Testis (tissue), 5 donors: ENCODE results near the gene ROBO1. TPM values are rescaled to one million over a fixed set of nuclear protein-coding genes. Genes with fewer than 3 reads are reported as not detected.

Source experiments
- DNase-seq: peaks from one replicate; pipeline ENCODE4 v3.0.0-alpha.2; 2019
- H3K27ac ChIP-seq, 2 donors: fragments of 200-600 bp; sonication (generic); one replicate each; pipeline ENCODE4 v1.5.1; 2019
- H3K27me3 ChIP-seq: fragments of 200-600 bp; sonication (generic); one replicate; pipeline ENCODE4 v1.5.1; 2019
- H3K36me3 ChIP-seq: fragments of 200-600 bp; sonication (generic); one replicate; pipeline ENCODE4 v1.5.1; 2017; ENCODE audit warnings: low read depth; ENCODE audit errors: missing control alignments
- H3K4me1 ChIP-seq: fragments of 200-600 bp; sonication (generic); one replicate; pipeline ENCODE4 v1.5.1; 2019
- H3K4me3 ChIP-seq, 2 donors: fragments of 200-600 bp; sonication (generic); one replicate each; pipeline ENCODE4 v1.5.1; 2017 to 2019
- H3K9me3 ChIP-seq: fragments of 200-600 bp; sonication (generic); one replicate; pipeline ENCODE4 v1.5.1; 2017
- POLR2A ChIP-seq: fragments of 450-650 bp; IDR thresholded peaks from one replicate; pipeline ENCODE4 v1.6.1; 2017; ENCODE audit warnings: antibody characterized with exemption, mild to moderate bottlenecking, moderate library complexity
- WGBS, 2 donors: methylation state at CpG; one replicate each; pipeline ENCODE4 v1.1.5; 2018; 5-methylcytosine and 5-hydroxymethylcytosine counted together
- intact Hi-C: fragments of 100-400 bp; cut with DNase I; formaldehyde crosslinking; loops from one replicate; pipeline ENCODE4 v1.15.1; 2023; ENCODE audit warnings: low total_unique reads
- long read RNA-seq, 2 donors: transcript quantifications; one replicate each; lab custom pipeline, GENCODE V29; 2026
- polyA plus RNA-seq: library from polyadenylated mRNA; stranded (reverse); fragments of 350-450 nt; fragmentation: Illumina TruSeq; extraction: RNeasy Lipid Tissue Mini Kit (QIAGEN cat#74804); gene quantifications from one replicate; pipeline ENCODE4 v1.2.3, GENCODE V29; 2014; ENCODE audit warnings: low read depth, low replicate concordance; ENCODE audit not compliant: insufficient read depth
- total RNA-seq, 2 donors: library from RNA; depleted of rRNA; stranded (reverse); fragments of >200 nt; gene quantifications; one replicate each; pipeline ENCODE4 v1.2.3, GENCODE V29; 2016
- TF ChIP-seq, protein P1 (sequence below), 3 experiments: fragments of 450-650 bp in 2 of 3; fragments of 200-600 bp in 1 of 3; sonication (generic) in 1 of 3; IDR thresholded peaks; one replicate each; pipeline ENCODE4 v1.5.1; 2016 to 2019; ENCODE audit warnings: antibody characterized with exemption in 3 of 3, mild to moderate bottlenecking in 2 of 3, moderate library complexity in 1 of 3

The ROBO1 gene
- total RNA-seq (10 to 100 TPM; 39.4 to 45.1 TPM), polyA plus RNA-seq (42.6 TPM)
- long read RNA-seq, donor 1, partial matches to known transcripts: 7 of 8 reads
- long read RNA-seq, donor 1, other reads (novel, unspliced or antisense): 0 of 8 reads
- long read RNA-seq, donor 2, partial matches to known transcripts: 7 of 7 reads
- long read RNA-seq, donor 2, other reads (novel, unspliced or antisense): 0 of 7 reads

DNA sequence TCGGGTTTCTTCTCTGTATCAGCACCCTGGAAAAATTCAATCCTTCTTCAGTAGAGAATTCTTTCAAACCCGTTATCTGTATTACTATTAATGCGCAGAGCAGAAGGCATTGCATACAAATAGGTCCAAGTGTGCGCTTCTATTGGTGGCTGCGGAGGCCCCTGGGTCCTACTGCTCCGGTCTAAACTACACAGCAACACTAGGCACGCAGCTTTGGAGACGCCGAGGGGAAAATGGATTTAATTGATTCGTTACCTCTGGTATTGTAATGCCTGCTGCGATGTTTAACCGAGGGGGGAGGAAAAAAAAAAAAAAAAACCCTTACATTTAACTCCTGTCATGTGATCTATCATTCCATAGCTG, at the start of gene ROBO1:
Gene ROBO1, minus strand, starts transcription at position 94 of the 363 bp plus-strand sequence.
- TF ChIP-seq POLR2A: no peak
- TF ChIP-seq, protein P1, sequence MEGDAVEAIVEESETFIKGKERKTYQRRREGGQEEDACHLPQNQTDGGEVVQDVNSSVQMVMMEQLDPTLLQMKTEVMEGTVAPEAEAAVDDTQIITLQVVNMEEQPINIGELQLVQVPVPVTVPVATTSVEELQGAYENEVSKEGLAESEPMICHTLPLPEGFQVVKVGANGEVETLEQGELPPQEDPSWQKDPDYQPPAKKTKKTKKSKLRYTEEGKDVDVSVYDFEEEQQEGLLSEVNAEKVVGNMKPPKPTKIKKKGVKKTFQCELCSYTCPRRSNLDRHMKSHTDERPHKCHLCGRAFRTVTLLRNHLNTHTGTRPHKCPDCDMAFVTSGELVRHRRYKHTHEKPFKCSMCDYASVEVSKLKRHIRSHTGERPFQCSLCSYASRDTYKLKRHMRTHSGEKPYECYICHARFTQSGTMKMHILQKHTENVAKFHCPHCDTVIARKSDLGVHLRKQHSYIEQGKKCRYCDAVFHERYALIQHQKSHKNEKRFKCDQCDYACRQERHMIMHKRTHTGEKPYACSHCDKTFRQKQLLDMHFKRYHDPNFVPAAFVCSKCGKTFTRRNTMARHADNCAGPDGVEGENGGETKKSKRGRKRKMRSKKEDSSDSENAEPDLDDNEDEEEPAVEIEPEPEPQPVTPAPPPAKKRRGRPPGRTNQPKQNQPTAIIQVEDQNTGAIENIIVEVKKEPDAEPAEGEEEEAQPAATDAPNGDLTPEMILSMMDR (IDR thresholded peaks at IDR 0.05): no peak
- Histone ChIP-seq H3K4me1 (no peaks in the 10 kb centered on the region), H3K36me3 (no peaks in the 10 kb centered on the region), H3K9me3 (no peaks in the 10 kb centered on the region), H3K4me3 (peak within 1 kb of the TSS in 1 of 2 donors; percentile 47), H3K27me3 (no peaks in the 10 kb centered on the region), H3K27ac (no peak within 1 kb of the TSS)
- intact Hi-C loops: no loop called here
- WGBS, 2 donors: 2 to 3% methylated on average over 12 of the region's 12 CpGs
- peak; percentile 32 for DNase-seq

DNA sequence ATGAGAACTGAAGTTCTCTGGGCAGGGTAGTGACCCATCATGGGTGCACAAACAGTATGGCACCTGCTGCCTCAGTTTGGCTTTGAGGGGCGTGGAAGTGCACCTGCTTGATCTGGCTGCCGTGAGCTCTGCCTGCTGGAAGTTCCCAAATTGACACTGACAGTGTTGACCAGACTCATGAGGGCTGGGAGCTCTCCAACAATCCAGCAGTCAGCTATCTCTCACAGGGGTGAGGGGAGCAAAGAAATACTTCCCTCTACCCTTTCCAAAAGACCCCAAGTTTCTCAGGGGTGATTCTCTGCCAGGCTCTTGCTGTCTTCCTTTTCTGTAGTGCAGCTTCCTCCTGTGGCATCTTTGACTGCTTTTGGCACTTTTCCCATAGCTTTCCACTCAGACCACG, 49.4 kb upstream of the ROBO1 start:
- Histone ChIP-seq H3K27ac (no peak overlapping the region), H3K27me3 (no peaks in the 10 kb centered on the region), H3K9me3 (no peaks in the 10 kb centered on the region), H3K4me1 (no peaks in the 10 kb centered on the region), H3K4me3 (no peak overlapping the region), H3K36me3 (no peaks in the 10 kb centered on the region)
- 67 to 77% methylated on average over 1 to 3 of the region's 3 CpGs for WGBS, 2 donors
- no peak for DNase-seq
- intact Hi-C loops: no loop called here
- no peak for TF ChIP-seq POLR2A
- TF ChIP-seq, protein P1 (IDR thresholded peaks at IDR 0.05): no peak

DNA sequence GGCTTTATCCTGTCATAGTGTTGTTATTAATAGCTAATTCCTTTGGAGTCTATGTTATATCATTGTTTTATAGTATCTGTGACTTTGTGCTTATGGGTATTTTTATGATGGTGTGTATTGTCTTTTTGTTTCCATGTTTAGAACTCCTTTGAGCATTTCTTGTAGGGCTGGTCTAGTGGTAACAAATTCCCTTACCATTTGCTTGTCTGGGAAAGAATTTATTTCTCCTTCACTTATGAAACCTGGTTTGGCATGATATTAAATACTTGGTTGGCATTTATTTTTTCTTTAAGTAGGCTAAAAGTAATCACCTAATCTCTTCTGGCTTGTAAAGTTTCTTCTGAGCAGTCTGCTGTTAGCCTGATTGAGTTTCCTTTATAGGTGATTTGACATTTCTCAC, 47.7 kb upstream of the ROBO1 start:
- no peak for TF ChIP-seq POLR2A
- TF ChIP-seq, protein P1 (IDR thresholded peaks at IDR 0.05): no peak
- intact Hi-C loops: no loop called here

DNA sequence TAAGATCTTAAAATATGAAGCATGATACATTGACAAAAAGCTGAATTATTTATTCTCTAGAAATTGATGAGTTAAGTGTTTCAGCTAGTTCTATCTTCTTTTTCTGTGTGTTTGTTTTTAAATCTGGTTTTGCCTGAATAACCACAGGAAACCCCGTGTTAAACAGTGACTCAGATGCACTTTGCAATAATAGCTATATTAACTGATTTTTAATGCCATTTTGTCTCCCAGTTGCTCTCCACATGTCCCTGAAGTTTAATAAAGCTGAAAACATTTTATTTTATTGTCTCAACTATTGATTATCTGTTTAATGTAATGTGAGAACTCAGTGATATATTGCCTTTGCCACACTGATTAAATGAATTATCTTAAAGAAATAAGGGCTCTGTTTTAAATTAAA, 42.8 kb upstream of the ROBO1 start:
- WGBS, 2 donors: 66 to 83% methylated on average over 1 of the region's 1 CpG
- Histone ChIP-seq H3K9me3 (no peaks in the 10 kb centered on the region), H3K36me3 (no peaks in the 10 kb centered on the region), H3K27ac (no peak overlapping the region), H3K27me3 (no peaks in the 10 kb centered on the region), H3K4me1 (no peaks in the 10 kb centered on the region), H3K4me3 (no peak overlapping the region)
- no peak for DNase-seq
- intact Hi-C loops: no loop called here
- TF ChIP-seq POLR2A: no peak
- TF ChIP-seq, protein P1 (IDR thresholded peaks at IDR 0.05): no peak

More for the DNA sequence above, 47.7 kb upstream of the ROBO1 start:
- Histone ChIP-seq H3K4me3 (no peak overlapping the region), H3K27ac (no peak overlapping the region), H3K4me1 (no peaks in the 10 kb centered on the region), H3K36me3 (no peaks in the 10 kb centered on the region), H3K27me3 (no peaks in the 10 kb centered on the region), H3K9me3 (no peaks in the 10 kb centered on the region)
- DNase-seq: no peak

DNA sequence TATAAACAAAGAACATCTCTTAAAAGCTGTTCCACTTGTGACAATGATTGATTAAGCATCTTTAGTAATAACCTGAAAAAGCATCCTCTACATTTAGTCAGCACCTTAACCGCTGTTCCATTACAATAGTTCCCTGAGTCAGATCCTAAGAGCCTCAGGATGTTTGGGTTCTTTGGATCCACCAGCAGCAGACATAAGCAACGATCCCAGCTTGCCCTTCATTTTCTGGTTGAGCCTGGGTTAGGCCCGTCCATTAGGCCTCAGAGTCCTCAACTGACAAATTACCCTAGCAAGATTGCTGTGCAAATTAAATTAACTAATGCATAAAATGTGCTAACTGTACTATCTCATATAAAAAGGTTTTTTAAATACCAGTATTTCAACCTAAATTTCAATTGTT, 42.3 kb upstream of the ROBO1 start:
- intact Hi-C loops: no loop called here
- H3K27me3 ChIP-seq: no peaks in the 10 kb centered on the region
- DNase-seq: no peak
- H3K4me3 ChIP-seq: no peak overlapping the region
- TF ChIP-seq POLR2A: no peak
- TF ChIP-seq, protein P1 (IDR thresholded peaks at IDR 0.05): no peak
- no peaks in the 10 kb centered on the region for H3K9me3 ChIP-seq
- H3K36me3 ChIP-seq: no peaks in the 10 kb centered on the region
- 86 to 94% methylated on average over 3 of the region's 3 CpGs for WGBS, 2 donors
- H3K4me1 ChIP-seq: no peaks in the 10 kb centered on the region
- no peak overlapping the region for H3K27ac ChIP-seq
